ENCODE results near the gene TRIM65. TPM values are rescaled to one million over a fixed set of nuclear protein-coding genes. Genes with fewer than 3 reads are reported as not detected.

Gene TRIM65
- total RNA-seq, 1 donor from 2014 or later: 21.9 TPM

- Mint-ChIP-seq H3K27ac (no peak overlapping the region), H3K4me1 (no peaks in the 10 kb centered on the region), H3K4me3 (no peak overlapping the region), H3K27me3 (ENCODE audit: low read depth) (no peaks in the 10 kb centered on the region), H3K36me3 (peaks cover 8% of the 10 kb centered on the region), H3K9me3 (no peaks in the 10 kb centered on the region)
- no peak for DNase-seq (ENCODE audit: low spot score in 2 of 2, unreplicated experiment in 2 of 2)
- TF ChIP-seq, protein P1, sequence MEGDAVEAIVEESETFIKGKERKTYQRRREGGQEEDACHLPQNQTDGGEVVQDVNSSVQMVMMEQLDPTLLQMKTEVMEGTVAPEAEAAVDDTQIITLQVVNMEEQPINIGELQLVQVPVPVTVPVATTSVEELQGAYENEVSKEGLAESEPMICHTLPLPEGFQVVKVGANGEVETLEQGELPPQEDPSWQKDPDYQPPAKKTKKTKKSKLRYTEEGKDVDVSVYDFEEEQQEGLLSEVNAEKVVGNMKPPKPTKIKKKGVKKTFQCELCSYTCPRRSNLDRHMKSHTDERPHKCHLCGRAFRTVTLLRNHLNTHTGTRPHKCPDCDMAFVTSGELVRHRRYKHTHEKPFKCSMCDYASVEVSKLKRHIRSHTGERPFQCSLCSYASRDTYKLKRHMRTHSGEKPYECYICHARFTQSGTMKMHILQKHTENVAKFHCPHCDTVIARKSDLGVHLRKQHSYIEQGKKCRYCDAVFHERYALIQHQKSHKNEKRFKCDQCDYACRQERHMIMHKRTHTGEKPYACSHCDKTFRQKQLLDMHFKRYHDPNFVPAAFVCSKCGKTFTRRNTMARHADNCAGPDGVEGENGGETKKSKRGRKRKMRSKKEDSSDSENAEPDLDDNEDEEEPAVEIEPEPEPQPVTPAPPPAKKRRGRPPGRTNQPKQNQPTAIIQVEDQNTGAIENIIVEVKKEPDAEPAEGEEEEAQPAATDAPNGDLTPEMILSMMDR (IDR thresholded peaks at IDR 0.05; ENCODE audit: unreplicated experiment): no peak
These were observed 25.6 kb upstream of the TRIM65 start for GRCh38 chr17:75922173-75922961.

- no peak for DNase-seq (ENCODE audit: low spot score in 2 of 2, unreplicated experiment in 2 of 2)
- Mint-ChIP-seq H3K36me3 (peaks cover 8% of the 10 kb centered on the region), H3K27me3 (ENCODE audit: low read depth) (no peaks in the 10 kb centered on the region), H3K4me1 (no peaks in the 10 kb centered on the region), H3K9me3 (no peaks in the 10 kb centered on the region), H3K27ac (no peak overlapping the region), H3K4me3 (no peak overlapping the region)
- TF ChIP-seq, protein P1 (IDR thresholded peaks at IDR 0.05; ENCODE audit: unreplicated experiment): no peak
These were observed 24.8 kb upstream of the TRIM65 start for GRCh38 chr17:75921596-75921995.

DNA sequence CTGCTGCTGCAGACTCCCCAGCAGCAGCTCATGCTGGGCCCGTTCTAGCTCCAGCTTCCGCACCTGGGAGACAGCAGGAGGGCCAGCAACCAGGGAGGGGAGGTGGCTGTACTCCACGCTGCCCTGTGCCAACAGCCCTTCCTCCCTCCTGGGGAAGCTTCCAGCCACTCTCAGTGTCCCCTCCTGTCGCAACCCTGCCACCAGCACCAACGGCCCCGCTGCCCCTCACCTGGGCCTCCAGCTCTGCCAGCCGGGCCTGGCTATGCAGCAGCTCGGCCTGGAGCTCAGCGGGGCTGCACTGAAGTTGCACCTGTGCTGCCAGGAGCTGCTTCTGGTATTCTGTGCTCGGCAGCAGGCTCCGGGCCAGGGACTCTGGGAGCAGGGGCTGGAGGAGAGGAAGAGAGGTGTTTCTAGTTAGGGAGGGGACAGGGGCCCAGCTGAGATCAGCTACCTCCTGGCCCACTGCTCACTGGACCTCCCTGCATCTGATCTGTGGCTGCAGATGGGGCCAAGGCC is 23.4 kb upstream of the TRIM65 start:
- H3K4me3 Mint-ChIP-seq: no peak overlapping the region
- DNase-seq (ENCODE audit: low spot score in 2 of 2, unreplicated experiment in 2 of 2): no peak
- H3K27ac Mint-ChIP-seq: no peak overlapping the region
- TF ChIP-seq, protein P1 (IDR thresholded peaks at IDR 0.05; ENCODE audit: unreplicated experiment): no peak
- H3K9me3 Mint-ChIP-seq: no peaks in the 10 kb centered on the region
- H3K27me3 Mint-ChIP-seq (ENCODE audit: low read depth): no peaks in the 10 kb centered on the region
- peaks cover 8% of the 10 kb centered on the region for H3K36me3 Mint-ChIP-seq
- H3K4me1 Mint-ChIP-seq: no peaks in the 10 kb centered on the region

DNA sequence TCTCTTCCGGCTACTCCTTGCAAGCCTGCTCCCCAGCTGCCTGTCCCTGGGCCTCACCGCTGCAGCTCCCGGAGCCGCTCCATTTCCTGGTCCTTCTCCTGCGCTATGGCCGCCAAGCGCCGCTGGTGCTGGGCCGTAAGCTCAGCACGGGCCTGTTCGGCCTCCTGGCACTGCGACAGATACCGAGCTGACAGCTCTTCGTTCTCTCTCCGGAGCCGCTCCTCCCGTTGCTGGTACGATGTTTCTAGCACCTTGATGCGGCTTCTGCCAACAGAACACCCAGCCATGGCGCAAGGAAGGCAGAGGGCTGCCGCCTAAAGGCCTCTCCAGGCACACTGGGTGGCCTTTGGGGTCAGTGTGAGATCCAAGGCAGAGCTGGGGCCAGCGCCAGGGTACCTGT is 22.9 kb upstream of the TRIM65 start:
- Mint-ChIP-seq H3K9me3 (no peaks in the 10 kb centered on the region), H3K4me1 (no peaks in the 10 kb centered on the region), H3K36me3 (peaks cover 8% of the 10 kb centered on the region), H3K4me3 (no peak overlapping the region), H3K27me3 (ENCODE audit: low read depth) (no peaks in the 10 kb centered on the region), H3K27ac (no peak overlapping the region)
- TF ChIP-seq, protein P1 (IDR thresholded peaks at IDR 0.05; ENCODE audit: unreplicated experiment): no peak
- DNase-seq (ENCODE audit: low spot score in 2 of 2, unreplicated experiment in 2 of 2): no peak

DNA sequence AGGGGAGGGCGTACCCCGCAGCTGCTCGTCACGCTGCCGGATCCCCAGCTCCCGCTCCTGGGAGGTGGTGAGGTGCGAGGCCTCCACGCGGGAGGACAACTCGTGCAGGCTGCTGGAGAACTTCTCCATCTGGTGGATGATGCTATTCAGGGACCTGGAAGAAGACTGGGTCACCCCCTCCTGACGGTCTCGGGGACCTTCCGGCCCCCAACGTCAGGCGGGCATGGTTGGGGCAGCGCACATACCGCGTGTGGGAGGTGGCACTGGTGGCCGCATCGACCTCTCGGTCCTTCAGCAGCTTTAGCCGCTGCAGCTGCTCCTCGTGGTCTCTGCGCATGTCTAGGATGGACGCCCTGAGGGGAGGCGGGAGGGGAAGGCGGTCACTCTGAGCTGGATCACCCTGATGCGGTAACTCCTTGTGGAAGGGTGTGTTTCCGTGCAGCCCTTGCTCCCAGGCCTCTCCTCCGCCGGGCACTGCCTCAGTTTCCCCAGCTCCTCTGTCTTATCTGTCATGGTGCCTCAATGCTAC is 21.2 kb upstream of the TRIM65 start:
- H3K4me1 Mint-ChIP-seq: no peaks in the 10 kb centered on the region
- no peak overlapping the region for H3K4me3 Mint-ChIP-seq
- H3K27ac Mint-ChIP-seq: no peak overlapping the region
- DNase-seq (ENCODE audit: low spot score in 2 of 2, unreplicated experiment in 2 of 2): no peak
- peaks cover 8% of the 10 kb centered on the region for H3K36me3 Mint-ChIP-seq
- TF ChIP-seq, protein P1 (IDR thresholded peaks at IDR 0.05; ENCODE audit: unreplicated experiment): no peak
- H3K27me3 Mint-ChIP-seq (ENCODE audit: low read depth): no peaks in the 10 kb centered on the region
- no peaks in the 10 kb centered on the region for H3K9me3 Mint-ChIP-seq
